ENCODE results near the gene FAM180B.
"Not testable (repeated sequence)": the region's sequence is repeated elsewhere in the genome, so short reads cannot be mapped to it uniquely, and the experiment has no call there.

Gene FAM180B

GRCh38 chr11:47541070-47541469 is 45.4 kb upstream of the FAM180B start:
- no peak overlapping the region for H3K9ac ChIP-seq (ENCODE audit: low read depth, low read length, poor library complexity)
- no peak overlapping the region for H3K18ac ChIP-seq (ENCODE audit: low read length)
- peaks cover 0 to 5% of the 10 kb centered on the region in 2 donors for H3K4me1 ChIP-seq (ENCODE audit: control insufficient read depth in 2 of 2, insufficient read depth in 1 of 2, low read depth in 1 of 2, low read length in 2 of 2)
- no peak overlapping the region for H2BK5ac ChIP-seq (ENCODE audit: low read length)
- H3K27ac ChIP-seq (replicated peaks; ENCODE audit: low read length): no peak overlapping the region
- H2BK120ac ChIP-seq (ENCODE audit: low read depth, low read length): no peak overlapping the region
- no peaks in the 10 kb centered on the region for H3K9me3 ChIP-seq (replicated peaks in 1 of 2; ENCODE audit: control insufficient read depth in 2 of 2, insufficient read depth in 1 of 2, low read depth in 1 of 2, low read length in 2 of 2)
- H2AFZ ChIP-seq (ENCODE audit: low read length): no peak overlapping the region
- peaks cover 0 to 52% of the 10 kb centered on the region in 2 donors for H3K36me3 ChIP-seq (replicated peaks in 1 of 2; ENCODE audit: control insufficient read depth in 2 of 2, insufficient read depth in 2 of 2, low read length in 2 of 2)
- no peak overlapping the region for H2BK12ac ChIP-seq (ENCODE audit: low read length)
- peaks cover 4% of the 10 kb centered on the region for H3K79me1 ChIP-seq (ENCODE audit: low read depth, low read length)
- H3K4ac ChIP-seq (ENCODE audit: low read length): no peak overlapping the region
- no peak overlapping the region for H3K14ac ChIP-seq (ENCODE audit: low read length)
- H2AK5ac ChIP-seq (ENCODE audit: low read depth, low read length): no peak overlapping the region
- no peak overlapping the region for H4K8ac ChIP-seq (ENCODE audit: low read depth, low read length)
- DNase-seq (ENCODE audit: low spot score): no peak
- H3K4me2 ChIP-seq (ENCODE audit: insufficient read depth, low read length, poor library complexity, severe bottlenecking): no peak overlapping the region
- no peak overlapping the region for H3K23ac ChIP-seq (ENCODE audit: low read depth, low read length, poor library complexity)
- no peak overlapping the region for H4K91ac ChIP-seq (ENCODE audit: low read depth, low read length, poor library complexity)
- no peak overlapping the region for H3K4me3 ChIP-seq (ENCODE audit: low read length in 2 of 2)
- no peak overlapping the region for H2BK15ac ChIP-seq (ENCODE audit: low read length)
- no peaks in the 10 kb centered on the region for H3K27me3 ChIP-seq (ENCODE audit: control insufficient read depth in 3 of 3, insufficient read depth in 3 of 3, low read depth in 1 of 3, low read length in 3 of 3)
- no CpG with 5 or more reads among the region's 2 CpGs for WGBS, 2 donors (ENCODE audit: extremely low coverage in 2 of 2, insufficient read length in 2 of 2, insufficient replicate concordance in 1 of 2)

GRCh38 chr11:47545298-47545697 is 41.2 kb upstream of the FAM180B start:
- Histone ChIP-seq H2AFZ (ENCODE audit: low read length) (no peak overlapping the region), H3K4ac (ENCODE audit: low read length) (no peak overlapping the region), H3K18ac (ENCODE audit: low read length) (no peak overlapping the region), H3K4me3 (ENCODE audit: low read length in 2 of 2) (no peak overlapping the region), H4K91ac (ENCODE audit: low read depth, low read length, poor library complexity) (no peak overlapping the region), H3K4me1 (ENCODE audit: control insufficient read depth in 2 of 2, insufficient read depth in 1 of 2, low read depth in 1 of 2, low read length in 2 of 2) (no peaks in the 10 kb centered on the region), H3K14ac (ENCODE audit: low read length) (no peak overlapping the region), H2BK12ac (ENCODE audit: low read length) (no peak overlapping the region), H3K79me1 (ENCODE audit: low read depth, low read length) (peaks cover 7% of the 10 kb centered on the region), H3K36me3 (replicated peaks in 1 of 2; ENCODE audit: control insufficient read depth in 2 of 2, insufficient read depth in 2 of 2, low read length in 2 of 2) (peaks cover 0 to 71% of the 10 kb centered on the region in 2 donors), H3K9me3 (replicated peaks in 1 of 2; ENCODE audit: control insufficient read depth in 2 of 2, insufficient read depth in 1 of 2, low read depth in 1 of 2, low read length in 2 of 2) (no peaks in the 10 kb centered on the region), H4K8ac (ENCODE audit: low read depth, low read length) (no peak overlapping the region), H2AK5ac (ENCODE audit: low read depth, low read length) (no peak overlapping the region), H3K23ac (ENCODE audit: low read depth, low read length, poor library complexity) (no peak overlapping the region), H3K27ac (replicated peaks; ENCODE audit: low read length) (no peak overlapping the region), H2BK15ac (ENCODE audit: low read length) (no peak overlapping the region), H3K4me2 (ENCODE audit: insufficient read depth, low read length, poor library complexity, severe bottlenecking) (no peak overlapping the region), H2BK120ac (ENCODE audit: low read depth, low read length) (no peak overlapping the region), H3K9ac (ENCODE audit: low read depth, low read length, poor library complexity) (no peak overlapping the region), H2BK5ac (ENCODE audit: low read length) (no peak overlapping the region), H3K27me3 (ENCODE audit: control insufficient read depth in 3 of 3, insufficient read depth in 3 of 3, low read depth in 1 of 3, low read length in 3 of 3) (no peaks in the 10 kb centered on the region)
- no CpG with 5 or more reads among the region's 6 CpGs for WGBS, 2 donors (ENCODE audit: extremely low coverage in 2 of 2, insufficient read length in 2 of 2, insufficient replicate concordance in 1 of 2)
- DNase-seq (ENCODE audit: low spot score): no peak

- not testable (repeated sequence) for H3K4me3 ChIP-seq (ENCODE audit: low read length in 2 of 2); H3K23ac ChIP-seq (ENCODE audit: low read depth, low read length, poor library complexity); H2BK120ac ChIP-seq (ENCODE audit: low read depth, low read length); H2BK12ac ChIP-seq (ENCODE audit: low read length); H2BK5ac ChIP-seq (ENCODE audit: low read length); H3K18ac ChIP-seq (ENCODE audit: low read length); DNase-seq (ENCODE audit: low spot score); H3K9me3 ChIP-seq (replicated peaks in 1 of 2; ENCODE audit: control insufficient read depth in 2 of 2, insufficient read depth in 1 of 2, low read depth in 1 of 2, low read length in 2 of 2); H3K9ac ChIP-seq (ENCODE audit: low read depth, low read length, poor library complexity); H3K4me1 ChIP-seq (ENCODE audit: control insufficient read depth in 2 of 2, insufficient read depth in 1 of 2, low read depth in 1 of 2, low read length in 2 of 2); H3K79me1 ChIP-seq (ENCODE audit: low read depth, low read length); H4K91ac ChIP-seq (ENCODE audit: low read depth, low read length, poor library complexity); H3K27ac ChIP-seq (replicated peaks; ENCODE audit: low read length); H2AK5ac ChIP-seq (ENCODE audit: low read depth, low read length); H3K27me3 ChIP-seq (ENCODE audit: control insufficient read depth in 3 of 3, insufficient read depth in 3 of 3, low read depth in 1 of 3, low read length in 3 of 3); H3K4me2 ChIP-seq (ENCODE audit: insufficient read depth, low read length, poor library complexity, severe bottlenecking); H4K8ac ChIP-seq (ENCODE audit: low read depth, low read length); H3K4ac ChIP-seq (ENCODE audit: low read length); H2AFZ ChIP-seq (ENCODE audit: low read length); H2BK15ac ChIP-seq (ENCODE audit: low read length); H3K14ac ChIP-seq (ENCODE audit: low read length)
- H3K36me3 ChIP-seq (replicated peaks in 1 of 2; ENCODE audit: control insufficient read depth in 2 of 2, insufficient read depth in 2 of 2, low read length in 2 of 2): peaks cover 0 to 73% of the 10 kb centered on the region in 2 donors
- no CpG with 5 or more reads among the region's 7 CpGs for WGBS, 2 donors (ENCODE audit: extremely low coverage in 2 of 2, insufficient read length in 2 of 2, insufficient replicate concordance in 1 of 2)
Observed at GRCh38 chr11:47546274-47546673, 40.2 kb upstream of the FAM180B start.

- WGBS, 2 donors (ENCODE audit: extremely low coverage in 2 of 2, insufficient read length in 2 of 2, insufficient replicate concordance in 1 of 2): no CpG with 5 or more reads among the region's 10 CpGs
- Histone ChIP-seq H3K9ac (ENCODE audit: low read depth, low read length, poor library complexity) (no peak overlapping the region), H3K79me1 (ENCODE audit: low read depth, low read length) (peaks cover 8% of the 10 kb centered on the region), H3K4me3 (ENCODE audit: low read length in 2 of 2) (no peak overlapping the region), H3K18ac (ENCODE audit: low read length) (no peak overlapping the region), H3K9me3 (replicated peaks in 1 of 2; ENCODE audit: control insufficient read depth in 2 of 2, insufficient read depth in 1 of 2, low read depth in 1 of 2, low read length in 2 of 2) (no peaks in the 10 kb centered on the region), H2BK12ac (ENCODE audit: low read length) (no peak overlapping the region), H2BK15ac (ENCODE audit: low read length) (no peak overlapping the region), H3K27ac (replicated peaks; ENCODE audit: low read length) (no peak overlapping the region), H4K91ac (ENCODE audit: low read depth, low read length, poor library complexity) (no peak overlapping the region), H4K8ac (ENCODE audit: low read depth, low read length) (no peak overlapping the region), H3K4me2 (ENCODE audit: insufficient read depth, low read length, poor library complexity, severe bottlenecking) (no peak overlapping the region), H2AK5ac (ENCODE audit: low read depth, low read length) (no peak overlapping the region), H3K23ac (ENCODE audit: low read depth, low read length, poor library complexity) (no peak overlapping the region), H3K27me3 (ENCODE audit: control insufficient read depth in 3 of 3, insufficient read depth in 3 of 3, low read depth in 1 of 3, low read length in 3 of 3) (no peaks in the 10 kb centered on the region), H2AFZ (ENCODE audit: low read length) (no peak overlapping the region), H3K4me1 (ENCODE audit: control insufficient read depth in 2 of 2, insufficient read depth in 1 of 2, low read depth in 1 of 2, low read length in 2 of 2) (peaks cover 4 to 14% of the 10 kb centered on the region in 2 donors), H2BK120ac (ENCODE audit: low read depth, low read length) (no peak overlapping the region), H3K36me3 (replicated peaks in 1 of 2; ENCODE audit: control insufficient read depth in 2 of 2, insufficient read depth in 2 of 2, low read length in 2 of 2) (peaks cover 0 to 52% of the 10 kb centered on the region in 2 donors), H2BK5ac (ENCODE audit: low read length) (no peak overlapping the region), H3K4ac (ENCODE audit: low read length) (no peak overlapping the region), H3K14ac (ENCODE audit: low read length) (no peak overlapping the region)
- DNase-seq (ENCODE audit: low spot score): no peak
Observed at GRCh38 chr11:47550288-47551047, 36.0 kb upstream of the FAM180B start.
